IPS-11a (cell line): Measurements from ENCODE around the gene L1TD1.
"Not testable (repeated sequence)": the region's sequence is repeated elsewhere in the genome, so short reads cannot be mapped to it uniquely, and the experiment has no call there.

Experiments
- H3K4me3 ChIP-seq: one replicate; pipeline ENCODE4 v1.5.1; 2013; ENCODE audit warnings: low read depth, low read length, control low read depth

L1TD1 gene, protein sequence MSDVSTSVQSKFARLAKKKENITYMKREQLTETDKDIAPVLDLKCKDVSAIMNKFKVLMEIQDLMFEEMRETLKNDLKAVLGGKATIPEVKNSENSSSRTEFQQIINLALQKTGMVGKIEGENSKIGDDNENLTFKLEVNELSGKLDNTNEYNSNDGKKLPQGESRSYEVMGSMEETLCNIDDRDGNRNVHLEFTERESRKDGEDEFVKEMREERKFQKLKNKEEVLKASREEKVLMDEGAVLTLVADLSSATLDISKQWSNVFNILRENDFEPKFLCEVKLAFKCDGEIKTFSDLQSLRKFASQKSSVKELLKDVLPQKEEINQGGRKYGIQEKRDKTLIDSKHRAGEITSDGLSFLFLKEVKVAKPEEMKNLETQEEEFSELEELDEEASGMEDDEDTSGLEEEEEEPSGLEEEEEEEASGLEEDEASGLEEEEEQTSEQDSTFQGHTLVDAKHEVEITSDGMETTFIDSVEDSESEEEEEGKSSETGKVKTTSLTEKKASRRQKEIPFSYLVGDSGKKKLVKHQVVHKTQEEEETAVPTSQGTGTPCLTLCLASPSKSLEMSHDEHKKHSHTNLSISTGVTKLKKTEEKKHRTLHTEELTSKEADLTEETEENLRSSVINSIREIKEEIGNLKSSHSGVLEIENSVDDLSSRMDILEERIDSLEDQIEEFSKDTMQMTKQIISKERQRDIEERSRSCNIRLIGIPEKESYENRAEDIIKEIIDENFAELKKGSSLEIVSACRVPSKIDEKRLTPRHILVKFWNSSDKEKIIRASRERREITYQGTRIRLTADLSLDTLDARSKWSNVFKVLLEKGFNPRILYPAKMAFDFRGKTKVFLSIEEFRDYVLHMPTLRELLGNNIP

DNA sequence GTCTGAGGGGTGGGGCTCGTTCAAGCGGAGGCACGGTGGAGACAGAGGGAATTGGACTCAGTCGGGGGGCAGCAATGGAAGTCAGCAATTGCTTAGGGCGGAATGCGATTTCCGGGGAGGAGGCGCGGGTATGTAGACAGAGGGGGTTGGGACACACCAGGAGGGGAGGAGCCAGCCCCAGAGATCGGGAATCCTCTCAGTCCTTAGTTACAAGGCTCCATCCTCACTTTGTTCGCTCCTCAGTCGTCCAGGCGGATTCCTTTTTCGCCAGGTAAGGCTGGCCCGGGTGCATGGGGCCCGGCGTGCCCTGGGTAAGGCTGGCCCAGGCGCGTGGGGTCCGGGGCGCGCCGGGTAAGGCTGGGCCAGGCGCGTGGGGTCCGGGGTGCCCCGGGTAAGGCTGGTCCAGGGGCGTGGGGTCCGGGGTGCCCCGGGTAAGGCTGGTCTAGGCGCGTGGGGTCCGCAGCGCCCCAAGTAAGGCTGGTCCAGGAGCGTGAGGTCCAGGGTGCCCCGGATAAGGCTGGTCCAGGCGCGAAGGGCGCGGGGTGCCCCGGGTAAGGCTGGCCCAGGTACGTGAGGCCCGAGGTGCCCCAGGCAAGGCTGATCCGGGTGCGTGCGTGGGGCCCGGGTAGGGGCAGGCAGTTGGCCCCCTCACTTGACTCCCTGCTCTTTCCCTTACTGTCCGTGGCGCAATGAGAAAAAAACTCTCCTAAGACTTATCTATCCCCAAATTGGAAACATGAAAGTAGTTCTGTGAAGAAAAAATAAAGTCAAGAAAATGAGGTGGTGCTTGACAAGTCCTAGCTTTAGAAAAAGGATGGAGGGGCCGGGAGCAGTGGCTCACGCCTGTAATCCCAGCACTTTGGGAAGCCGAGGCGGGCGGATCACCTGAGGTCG lies at the start of gene L1TD1:
L1TD1 (plus strand) TSS at position 199 of the 894 bp plus-strand sequence. CDS start 11,780 bp downstream, outside the sequence.
- peak within 1 kb of the TSS; percentile 98 for H3K4me3 ChIP-seq

DNA sequence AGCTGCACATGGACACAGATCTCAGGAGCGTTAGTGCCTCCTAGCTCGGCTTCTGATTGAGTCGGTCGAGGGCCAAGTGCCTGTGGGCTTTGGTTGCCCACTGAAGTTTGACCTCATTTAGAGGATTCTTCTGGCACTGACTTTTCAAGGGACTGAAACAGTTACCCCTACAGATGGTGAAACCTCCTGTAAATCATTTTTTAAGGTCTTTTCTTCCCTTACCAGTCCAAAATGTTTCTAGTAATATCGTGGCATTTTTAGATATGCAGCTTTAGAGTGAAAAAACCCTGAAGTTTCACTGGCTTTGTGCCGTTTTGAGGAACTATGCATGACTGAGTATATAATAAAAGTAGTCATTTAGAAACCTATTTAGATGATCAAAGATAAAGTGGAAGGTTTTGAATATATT lies 34.7 kb upstream of the L1TD1 start:
- H3K4me3 ChIP-seq = no peak overlapping the region

DNA sequence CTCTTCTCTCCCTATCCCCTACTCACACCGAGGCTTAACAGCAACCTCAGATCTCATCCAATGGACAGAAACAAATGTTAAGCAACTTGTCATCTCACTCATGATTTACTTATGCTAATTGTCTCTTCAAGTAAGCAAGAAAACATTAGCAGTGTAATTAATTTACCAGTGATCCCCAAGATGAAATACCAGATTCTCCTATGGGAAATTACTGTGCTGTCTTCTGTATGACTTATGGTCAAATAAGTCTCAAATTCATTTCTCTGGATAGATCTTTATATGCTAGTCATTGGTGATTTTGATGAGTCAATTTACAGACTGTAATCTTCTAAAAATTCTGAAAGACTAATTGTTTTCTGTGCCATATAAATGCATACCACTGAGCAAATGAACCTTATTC lies 32.9 kb upstream of the L1TD1 start:
- no peak overlapping the region for H3K4me3 ChIP-seq

DNA sequence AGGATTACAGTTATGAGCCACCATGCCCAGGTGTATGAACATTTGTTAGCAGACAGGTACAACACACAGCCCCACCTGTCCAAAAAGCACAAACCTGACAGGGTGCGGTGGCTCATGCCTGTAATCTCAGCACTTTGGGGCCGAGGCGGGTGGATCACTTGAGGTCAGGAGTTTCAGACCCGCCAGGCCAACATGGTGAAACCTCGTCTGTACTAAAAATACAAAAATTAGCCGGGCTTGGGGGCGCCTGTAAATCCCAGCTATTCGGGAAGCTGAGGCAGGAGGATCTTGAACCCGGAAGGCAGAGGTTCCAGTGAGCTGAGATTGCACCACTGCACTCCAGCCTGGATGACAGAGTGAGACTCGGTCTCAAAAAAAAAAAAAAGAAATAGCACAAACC lies 24.3 kb upstream of the L1TD1 start:
- H3K4me3 ChIP-seq = not testable (repeated sequence)

DNA sequence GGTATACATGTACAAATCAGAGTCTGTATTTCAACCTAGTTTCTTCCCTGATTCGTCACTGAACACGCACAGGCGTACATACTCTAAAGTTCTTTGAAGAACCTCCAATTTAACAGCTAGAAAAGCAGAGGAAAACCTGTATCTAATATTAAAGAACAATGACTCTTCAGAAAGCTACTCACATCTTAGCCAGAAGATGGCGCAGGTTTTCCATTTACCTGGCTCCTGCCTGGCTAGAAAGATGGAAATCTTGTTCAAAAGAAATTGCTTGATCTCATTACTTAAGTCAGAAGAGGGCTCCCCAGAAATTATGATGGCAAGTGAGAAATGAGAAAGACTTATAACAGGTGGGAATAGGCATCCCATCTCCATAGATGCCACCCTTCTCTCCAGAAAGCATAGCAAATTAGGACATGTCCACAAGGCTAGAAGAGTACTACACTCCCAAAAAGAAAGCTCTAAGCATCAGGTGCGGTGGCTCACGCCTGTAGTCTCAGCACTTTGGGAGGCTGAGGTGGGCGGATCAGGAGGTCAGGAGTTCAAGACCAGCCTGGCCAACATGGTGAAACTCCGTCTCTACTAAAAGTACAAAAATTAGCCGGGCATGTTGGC lies 19.0 kb upstream of the L1TD1 start:
- no peak overlapping the region for H3K4me3 ChIP-seq

DNA sequence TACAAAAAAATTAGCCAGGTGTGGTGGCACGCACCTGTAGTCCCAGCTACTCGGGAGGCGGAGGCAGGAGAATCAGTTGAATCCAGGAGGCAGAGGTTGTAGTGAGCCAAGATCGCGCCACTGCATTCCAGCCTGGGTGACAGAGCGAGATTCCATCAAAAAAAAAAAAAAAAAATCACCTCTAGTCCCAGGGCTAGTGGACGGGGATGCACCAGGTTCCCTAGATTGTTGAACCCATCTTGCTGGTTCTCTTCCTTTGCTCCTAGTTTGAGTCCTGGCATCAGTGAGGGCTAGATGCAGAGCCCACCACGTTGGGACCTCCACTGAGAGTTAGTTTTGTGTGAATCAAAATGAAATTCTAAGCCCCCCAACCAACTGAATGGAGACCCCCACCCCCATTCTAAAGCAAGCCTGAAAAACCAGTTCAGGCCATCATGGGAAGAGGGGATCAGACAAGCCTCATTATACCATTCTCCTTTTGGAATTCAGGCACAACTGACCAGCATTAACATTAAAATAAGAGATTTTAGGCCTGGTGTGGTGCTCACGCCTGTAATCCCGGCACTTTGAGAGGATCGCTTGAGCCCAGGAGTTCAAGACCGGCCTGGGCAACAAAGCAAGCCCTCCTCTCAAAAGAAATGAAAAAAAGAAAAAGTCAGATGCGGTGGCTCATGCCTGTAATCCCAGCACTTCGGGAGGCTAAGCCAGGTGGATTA lies 17.9 kb upstream of the L1TD1 start:
- no peak overlapping the region for H3K4me3 ChIP-seq

DNA sequence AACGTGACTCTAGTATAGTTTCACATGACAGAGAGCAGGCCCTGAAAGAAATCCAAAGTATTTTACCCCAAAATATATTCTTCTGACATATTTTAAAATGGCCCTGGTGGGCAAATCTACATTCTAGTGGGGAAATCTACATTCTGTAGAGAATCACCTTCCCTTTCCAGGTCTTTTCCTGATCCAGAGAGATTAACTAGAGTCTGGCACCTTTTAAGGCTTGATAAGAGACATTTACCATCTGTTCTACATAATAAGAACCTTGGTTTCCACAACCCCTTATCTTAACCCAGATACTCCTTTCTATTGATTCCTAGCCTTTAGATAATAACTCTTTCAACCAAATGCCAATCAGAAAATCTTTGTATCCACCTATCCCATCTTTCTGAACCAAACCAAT lies 17.0 kb upstream of the L1TD1 start:
- H3K4me3 ChIP-seq = no peak overlapping the region

DNA sequence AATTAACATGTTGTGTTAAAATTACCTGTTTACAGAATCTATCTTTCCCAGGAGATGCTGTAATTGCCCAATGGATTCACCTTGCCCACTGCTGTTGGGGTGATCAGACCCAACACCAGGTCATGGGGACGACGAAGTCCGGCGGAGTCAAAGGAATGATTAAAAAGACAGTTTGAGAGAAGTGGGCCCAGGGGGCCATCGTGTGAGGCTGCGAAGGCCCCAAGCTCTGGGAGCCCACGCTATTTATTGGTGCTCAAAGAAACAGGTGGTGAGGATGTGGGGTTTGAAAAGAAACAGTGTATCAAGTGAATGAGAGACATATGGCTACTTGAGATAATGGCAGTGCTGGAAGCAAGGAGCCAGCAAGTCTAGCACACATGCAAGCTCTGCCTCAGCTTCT lies 16.3 kb upstream of the L1TD1 start:
- no peak overlapping the region for H3K4me3 ChIP-seq

DNA sequence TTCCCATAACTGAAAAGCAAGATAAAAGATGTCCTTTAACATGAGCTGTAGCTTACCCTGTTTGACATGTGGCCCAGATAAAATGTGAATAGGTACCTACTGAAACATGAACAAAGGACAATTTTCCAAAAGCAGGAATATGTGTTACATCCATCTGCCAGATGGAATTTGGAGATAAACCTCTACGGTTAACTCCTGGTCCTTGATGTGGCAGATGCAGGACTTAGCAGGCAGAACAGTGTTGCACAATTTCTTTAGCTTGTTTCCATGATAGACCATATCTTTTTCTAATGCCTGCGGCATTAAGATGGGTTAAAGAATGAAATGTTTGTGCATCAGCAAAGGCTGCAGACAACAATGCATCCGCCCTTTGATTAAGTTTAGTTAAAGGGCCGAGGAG lies 14.6 kb upstream of the L1TD1 start:
- H3K4me3 ChIP-seq = not testable (repeated sequence)

DNA sequence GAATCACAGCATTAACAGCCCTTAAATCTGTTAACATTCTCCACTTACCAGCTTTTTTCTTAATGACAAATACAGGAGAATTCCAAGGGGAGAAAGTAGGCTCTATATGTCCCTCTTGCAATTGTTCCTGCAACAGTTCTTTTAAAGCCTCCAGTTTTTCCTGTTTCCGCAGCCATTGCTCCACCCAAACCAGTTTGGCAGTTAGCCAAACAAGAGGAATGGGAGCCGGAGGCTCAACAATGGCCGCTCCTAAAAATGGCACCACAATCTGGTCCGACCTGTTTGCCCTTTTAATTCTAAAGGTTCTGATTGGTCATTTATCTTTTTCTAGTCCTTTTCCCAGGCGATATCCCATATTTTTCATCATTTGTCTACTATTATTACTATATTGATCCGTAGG lies 14.0 kb upstream of the L1TD1 start:
- H3K4me3 ChIP-seq = no peak overlapping the region

DNA sequence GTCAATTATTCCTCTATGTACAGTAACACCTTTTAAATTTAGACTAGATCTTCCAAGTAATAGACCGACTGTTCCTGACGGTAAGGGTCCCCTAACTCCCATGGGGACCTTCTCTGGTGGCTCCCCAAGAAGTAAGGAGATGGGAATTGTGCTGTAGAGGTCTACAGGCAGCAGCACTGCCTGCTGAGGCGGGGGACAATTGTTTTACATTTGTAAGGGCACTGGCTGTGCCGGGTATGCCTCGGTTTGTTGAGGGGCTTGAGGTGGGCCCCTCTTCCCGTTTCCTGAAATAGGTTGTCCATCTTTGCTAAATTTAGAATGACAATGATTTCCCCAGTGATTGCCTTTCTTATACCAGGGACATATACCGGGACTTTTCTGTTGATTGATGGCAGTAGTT lies 13.1 kb upstream of the L1TD1 start:
- no peak overlapping the region for H3K4me3 ChIP-seq

DNA sequence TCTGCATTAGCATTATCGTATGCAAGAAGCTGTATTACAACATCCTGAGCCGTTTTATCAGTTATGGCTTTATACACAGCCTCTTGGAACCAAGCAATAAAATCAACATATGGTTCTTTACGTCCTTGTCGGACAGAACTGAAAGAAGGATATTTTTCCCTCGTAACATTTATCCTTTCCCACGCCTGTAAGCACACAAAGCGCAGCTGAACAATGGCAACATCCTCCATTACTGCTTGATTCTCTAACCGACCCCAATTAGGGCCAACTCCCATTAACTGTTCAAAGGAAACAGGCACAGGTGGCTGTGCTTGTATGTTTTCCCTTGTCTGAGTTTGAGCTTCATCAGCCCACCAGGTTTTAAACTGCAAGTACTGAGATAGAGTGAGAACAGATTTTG lies 12.5 kb upstream of the L1TD1 start:
- H3K4me3 ChIP-seq = not testable (repeated sequence)

DNA sequence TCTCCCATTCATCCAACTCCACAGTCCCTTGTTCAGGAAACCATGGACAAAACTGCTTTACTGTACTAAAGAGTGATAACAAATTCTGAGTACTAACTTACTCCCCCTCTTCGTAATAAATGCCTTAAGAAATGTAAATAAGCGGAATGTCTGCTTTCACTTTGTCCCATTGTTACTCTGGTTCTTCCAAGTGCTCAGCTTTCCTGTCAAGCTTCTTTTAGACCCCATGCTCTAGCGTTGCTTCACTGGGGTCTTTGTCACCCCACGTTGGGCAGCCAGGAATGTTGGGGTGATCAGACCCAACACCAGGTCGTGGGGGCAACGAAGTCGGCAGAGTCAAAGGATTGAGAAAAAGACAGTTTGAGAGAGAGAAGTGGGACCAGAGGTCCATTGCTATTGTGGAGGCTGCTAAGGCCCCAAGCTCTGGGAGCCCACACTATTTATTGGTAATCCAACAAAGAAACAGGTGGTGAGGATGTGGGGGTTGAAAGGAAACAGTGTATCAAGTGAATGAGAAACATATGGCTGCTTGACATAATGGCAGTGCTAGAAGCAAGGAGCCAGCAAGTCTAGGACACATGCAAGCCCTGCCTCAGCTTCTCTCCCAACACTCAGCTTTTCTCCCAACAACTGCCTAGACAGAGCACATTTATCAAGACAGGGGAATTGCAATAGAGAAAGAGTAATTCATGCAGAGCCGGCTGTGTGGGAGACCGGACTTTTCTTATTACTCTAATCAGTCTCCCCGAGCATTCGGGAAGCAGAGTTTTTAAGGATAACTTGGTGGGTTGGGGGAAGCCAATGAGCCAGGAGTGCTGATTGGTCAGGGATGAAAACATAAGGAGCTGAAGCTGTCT lies 11.3 kb upstream of the L1TD1 start:
- H3K4me3 ChIP-seq = not testable (repeated sequence)

DNA sequence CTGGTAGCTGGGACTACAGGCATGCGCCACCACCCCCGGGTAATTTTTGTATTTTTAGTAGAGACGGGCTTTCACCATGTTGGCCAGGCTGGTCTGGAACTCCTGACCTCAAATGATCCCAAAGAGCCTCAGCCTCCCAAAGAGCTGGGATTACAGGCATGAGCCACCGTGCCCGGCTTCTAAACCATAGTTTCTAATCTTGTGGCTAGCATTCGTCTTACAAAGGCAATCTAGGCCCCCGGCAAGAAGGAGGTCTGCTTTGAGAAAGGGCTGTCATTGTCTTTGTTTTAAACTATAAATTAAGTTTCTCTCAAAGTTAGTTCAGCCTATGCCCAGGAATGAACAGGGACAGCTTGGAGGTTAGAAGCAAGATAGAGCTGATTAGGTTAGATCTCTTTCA lies 10.3 kb upstream of the L1TD1 start:
- no peak overlapping the region for H3K4me3 ChIP-seq

DNA sequence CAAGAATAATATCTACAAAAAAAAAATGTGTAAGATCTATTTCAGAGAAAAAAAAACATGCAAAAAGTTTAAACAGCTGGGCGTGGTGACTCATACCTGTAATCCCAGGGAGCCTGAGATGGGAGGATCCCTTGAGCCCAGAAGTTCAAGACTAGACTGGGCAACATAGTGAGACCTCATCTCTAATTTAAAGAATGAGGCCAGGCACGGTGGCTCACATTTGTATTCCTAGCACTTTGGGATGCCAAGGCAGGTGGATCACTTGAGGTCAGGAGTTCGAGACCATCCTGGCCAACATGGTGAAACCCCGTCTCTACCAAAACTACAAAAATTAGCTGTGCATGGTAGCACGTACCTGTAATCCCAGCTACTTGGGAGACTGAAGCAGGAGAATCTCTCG lies 9.4 kb upstream of the L1TD1 start:
- H3K4me3 ChIP-seq = not testable (repeated sequence)

DNA sequence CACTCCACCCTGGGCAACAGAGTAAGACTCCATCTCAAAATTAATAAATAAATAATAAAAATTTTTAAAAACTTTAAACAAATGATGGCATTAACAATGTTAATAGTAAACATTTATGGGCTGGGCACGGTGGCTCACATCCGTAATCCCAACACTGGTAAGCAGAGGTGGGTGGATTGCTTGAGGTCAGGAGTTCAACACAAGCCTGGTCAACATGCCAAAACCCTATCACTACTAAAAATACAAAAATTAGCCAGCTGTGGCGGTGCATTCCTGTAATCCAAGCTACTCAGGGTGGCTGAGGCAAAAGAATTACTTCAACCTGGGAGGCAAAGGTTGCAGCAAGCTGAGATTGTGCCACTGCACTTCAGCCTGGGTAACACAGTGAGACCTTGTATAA lies 9.0 kb upstream of the L1TD1 start:
- H3K4me3 ChIP-seq = no peak overlapping the region

DNA sequence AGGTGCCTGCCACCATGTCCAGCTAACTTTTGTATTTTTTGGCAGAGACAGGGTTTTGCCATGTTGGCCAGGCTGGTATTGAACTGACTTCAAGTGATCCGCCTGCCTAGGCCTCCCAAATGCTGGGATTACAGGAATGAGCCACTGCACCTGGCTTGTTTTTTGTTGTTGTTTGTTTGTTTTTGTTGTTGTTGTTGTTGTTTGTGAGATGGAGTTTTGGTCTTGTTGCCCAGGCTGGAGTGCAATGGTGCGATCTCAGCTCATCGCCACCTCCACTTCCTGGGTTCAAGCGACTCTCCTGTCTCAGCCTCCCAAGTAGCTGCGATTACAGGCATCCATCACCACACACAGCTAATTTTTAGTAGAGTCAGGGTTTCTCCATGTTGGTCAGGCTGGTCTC lies 7.1 kb upstream of the L1TD1 start:
- no peak overlapping the region for H3K4me3 ChIP-seq

DNA sequence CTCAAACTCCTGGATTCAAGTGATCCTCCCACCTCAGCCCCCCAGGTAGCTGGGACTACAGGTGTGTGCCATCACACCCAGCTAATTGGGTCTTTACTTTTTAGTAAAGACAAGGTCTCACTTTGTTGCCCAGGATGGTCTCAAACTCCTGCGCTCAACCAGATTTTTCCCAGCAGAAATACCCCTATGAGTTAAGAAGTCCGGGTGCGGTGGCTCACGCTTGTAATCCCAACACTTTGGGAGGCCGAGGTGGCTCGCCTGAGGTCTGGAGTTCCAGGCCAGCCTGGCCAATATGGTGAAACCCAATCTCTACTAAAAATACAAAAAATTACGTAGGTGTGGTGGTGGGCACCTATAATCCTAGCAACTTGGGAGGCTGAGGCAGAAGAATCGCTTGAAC lies 6.5 kb upstream of the L1TD1 start:
- no peak overlapping the region for H3K4me3 ChIP-seq

DNA sequence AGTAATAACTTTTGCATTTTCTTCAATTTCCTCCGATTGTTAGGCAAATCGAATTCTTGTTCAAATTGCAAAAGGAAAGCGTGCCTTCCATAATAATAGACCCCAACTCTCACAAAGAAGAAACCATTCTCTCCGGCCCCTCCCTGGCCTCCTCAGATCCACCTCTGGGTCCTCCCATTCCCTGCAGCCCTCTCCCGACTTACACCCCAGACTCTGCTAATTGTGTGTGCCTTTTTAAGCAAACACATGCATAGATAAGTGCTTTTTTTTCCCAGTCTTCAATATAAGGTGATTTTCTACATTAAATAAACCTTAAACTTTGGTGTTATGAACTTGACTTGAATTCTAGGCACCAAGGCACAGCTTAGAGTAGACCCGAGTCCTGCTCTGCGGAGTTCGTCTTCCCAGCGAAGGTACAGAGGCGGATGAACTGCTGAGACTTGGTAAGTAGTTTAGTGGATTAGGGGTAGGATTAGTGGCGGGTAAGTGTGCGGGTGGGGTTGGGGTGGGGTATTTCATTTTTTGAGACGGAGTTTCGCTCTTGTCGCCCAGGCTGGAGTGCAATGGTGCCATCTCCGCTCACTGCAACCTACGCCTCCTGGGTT lies 1.5 kb downstream of the L1TD1 start:
- peak overlapping the region; percentile 98 for H3K4me3 ChIP-seq
